ENCODE measurements around the gene INTS1.

- no peak for TF ChIP-seq CTCF (IDR thresholded peaks at IDR 0.05)
- TF ChIP-seq POLR2A (IDR thresholded peaks at IDR 0.05) = peak; percentile 25 to 59
- peak in 2 of 4 donors; percentile 86 to 92 for TF ChIP-seq EP300 (IDR thresholded peaks at IDR 0.05)
- TF ChIP-seq POLR2AphosphoS5 (IDR thresholded peaks at IDR 0.05) = peak; percentile 73 to 92 (median 82)
Measured at GRCh38 chr7:1536743-1537534, 32.8 kb upstream of the INTS1 start.

All from sigmoid colon (tissue), 4 donors.